Small intestine (tissue), 7 donors: ENCODE results near the gene MAN2A1. TPM values are rescaled to one million over a fixed set of nuclear protein-coding genes. Genes with fewer than 3 reads are reported as not detected.

Source experiments
- DNase-seq, 2 donors: peaks; one replicate each; pipeline versions ENCODE4 v3.0.0 to v3.0.0-alpha.2; 2013
- FAIRE-seq: peaks from 2 replicates; lab custom pipeline; 2012; peaks lifted over from hg19 to GRCh38; lab: Jason Lieb, UNC
- H3K27ac ChIP-seq, 3 donors: one replicate each; pipeline ENCODE4 v1.5.1; 2013; ENCODE audit warnings: low read length in 2 of 3, mild to moderate bottlenecking in 2 of 3, control low read depth in 1 of 3, inconsistent platforms in 1 of 3, low read depth in 1 of 3, moderate library complexity in 1 of 3
- H3K27me3 ChIP-seq, 3 donors: one replicate each; pipeline ENCODE4 v1.6.1; 2013; ENCODE audit warnings: low read length in 3 of 3, inconsistent platforms in 1 of 3; ENCODE audit not compliant: control insufficient read depth in 3 of 3, insufficient read depth in 3 of 3
- H3K36me3 ChIP-seq, 3 donors: one replicate each; pipeline ENCODE4 v1.6.1; 2013; ENCODE audit warnings: low read length in 3 of 3, inconsistent platforms in 1 of 3, low read depth in 1 of 3, mild to moderate bottlenecking in 1 of 3, moderate library complexity in 1 of 3; ENCODE audit not compliant: control insufficient read depth in 3 of 3, insufficient read depth in 2 of 3
- H3K4me1 ChIP-seq, 3 donors: one replicate each; pipeline ENCODE4 v1.6.1; 2013; ENCODE audit warnings: low read length in 2 of 3, inconsistent platforms in 1 of 3, low read depth in 1 of 3, mild to moderate bottlenecking in 1 of 3, moderate library complexity in 1 of 3; ENCODE audit not compliant: control insufficient read depth in 3 of 3, insufficient read depth in 2 of 3
- H3K4me3 ChIP-seq, 3 donors: one replicate each; pipeline ENCODE4 v1.5.1; 2013; ENCODE audit warnings: low read length in 3 of 3, control low read depth in 1 of 3, inconsistent platforms in 1 of 3, low read depth in 1 of 3, mild to moderate bottlenecking in 1 of 3, moderate library complexity in 1 of 3
- H3K9me3 ChIP-seq, 2 donors: one replicate each; pipeline ENCODE4 v1.6.1; 2013; ENCODE audit warnings: low read depth in 1 of 2, low read length in 1 of 2; ENCODE audit not compliant: control insufficient read depth in 2 of 2, insufficient read depth in 1 of 2
- WGBS, 3 donors: extraction: QIAGEN DNeasy Blood & Tissue Kit; methylation state at CpG; one replicate each; pipeline ENCODE4 v1.1.7; 2013; 5-methylcytosine and 5-hydroxymethylcytosine counted together
- polyA plus RNA-seq, 4 donors: library from polyadenylated mRNA; stranded (reverse) in 3 of 4; unstranded in 1 of 4; fragments of 200-250 nt in 3 of 4; fragments of 120-200 nt in 1 of 4; gene quantifications; one replicate each; pipeline versions ENCODE4 v1.2.1 to v1.2.3, GENCODE V29; 2013
- donor health status: healthy with polysubstance abuse.
- donor health status: control.
- donor health status: control.
- donor health status: Bipolar disorder and iron deficiency.
- donor health status: healthy.

MAN2A1 gene
- polyA plus RNA-seq, 4 donors, result 16.3 to 106 (median 21.7) TPM

GRCh38 chr5:109844148-109844547 lies 154.4 kb downstream of the MAN2A1 start:
- no peak overlapping the region for H3K4me3 ChIP-seq
- H3K36me3 ChIP-seq, result peaks cover 0 to 17% (median 16%) of the 10 kb centered on the region in 3 donors

GRCh38 chr5:109844695-109845094 lies 155.0 kb downstream of the MAN2A1 start:
- no peaks in the 10 kb centered on the region for H3K27me3 ChIP-seq
- peaks cover 0 to 1% of the 10 kb centered on the region in 2 donors for H3K9me3 ChIP-seq
- H3K4me1 ChIP-seq, result no peaks in the 10 kb centered on the region
- peaks cover 0 to 20% (median 15%) of the 10 kb centered on the region in 3 donors for H3K36me3 ChIP-seq
- H3K4me3 ChIP-seq, result no peak overlapping the region
- WGBS, 3 donors, result 74% methylated on average over 4 of the region's 4 CpGs
- no peak for FAIRE-seq
- DNase-seq, result no peak
- H3K27ac ChIP-seq, result no peak overlapping the region

More at GRCh38 chr5:109844148-109844547, 154.4 kb downstream of the MAN2A1 start:
- FAIRE-seq (no peak), DNase-seq (no peak)
- 91 to 96% (median 91%) methylated on average over 4 of the region's 4 CpGs for WGBS, 3 donors
- Histone ChIP-seq H3K9me3 (no peaks in the 10 kb centered on the region), H3K4me1 (no peaks in the 10 kb centered on the region), H3K27me3 (no peaks in the 10 kb centered on the region), H3K27ac (no peak overlapping the region)

- H3K36me3 ChIP-seq, result peaks cover 0 to 19% (median 12%) of the 10 kb centered on the region in 3 donors
- peaks cover 0 to 3% (median 0%) of the 10 kb centered on the region in 3 donors for H3K4me1 ChIP-seq
- no peaks in the 10 kb centered on the region for H3K27me3 ChIP-seq
- DNase-seq (no peak), FAIRE-seq (no peak)
- peaks cover 0 to 12% of the 10 kb centered on the region in 2 donors for H3K9me3 ChIP-seq
- WGBS, 3 donors, result 92 to 94% (median 92%) methylated on average over 3 of the region's 3 CpGs
- no peak overlapping the region for H3K27ac ChIP-seq
- no peak overlapping the region for H3K4me3 ChIP-seq
Measured at GRCh38 chr5:109848130-109848529, 158.4 kb downstream of the MAN2A1 start.

GRCh38 chr5:109849478-109850088 lies 159.9 kb downstream of the MAN2A1 start:
- FAIRE-seq (no peak), DNase-seq (no peak)
- peaks cover 0 to 3% (median 0%) of the 10 kb centered on the region in 3 donors for H3K4me1 ChIP-seq
- H3K27me3 ChIP-seq, result no peaks in the 10 kb centered on the region
- H3K9me3 ChIP-seq, result peaks cover 0 to 12% of the 10 kb centered on the region in 2 donors
- 89 to 92% (median 90%) methylated on average over 4 of the region's 4 CpGs for WGBS, 3 donors
- no peak overlapping the region for H3K4me3 ChIP-seq
- H3K36me3 ChIP-seq, result peaks cover 0 to 18% (median 12%) of the 10 kb centered on the region in 3 donors
- no peak overlapping the region for H3K27ac ChIP-seq

GRCh38 chr5:109852371-109853155 lies 162.8 kb downstream of the MAN2A1 start:
- no peaks in the 10 kb centered on the region for H3K27me3 ChIP-seq
- H3K9me3 ChIP-seq, result peaks cover 0 to 12% of the 10 kb centered on the region in 2 donors
- FAIRE-seq (peak; percentile 26), DNase-seq (peak; percentile 11 to 72)
- peaks cover 7 to 19% (median 9%) of the 10 kb centered on the region in 3 donors for H3K36me3 ChIP-seq
- H3K27ac ChIP-seq, result peak overlapping the region in 1 of 3 donors; percentile 4
- H3K4me1 ChIP-seq, result peaks cover 0 to 3% (median 3%) of the 10 kb centered on the region in 3 donors
- WGBS, 3 donors, result 40 to 71% (median 44%) methylated on average over 1 of the region's 1 CpG
- no peak overlapping the region for H3K4me3 ChIP-seq

- WGBS, 3 donors, result 15 to 39% (median 33%) methylated on average over 3 of the region's 3 CpGs
- peak overlapping the region in 2 of 3 donors; percentile 4 to 24 for H3K27ac ChIP-seq
- FAIRE-seq, result no peak
Measured at GRCh38 chr5:109853377-109853776, 163.7 kb downstream of the MAN2A1 start.

GRCh38 chr5:109855056-109855455 lies 165.3 kb downstream of the MAN2A1 start:
- Histone ChIP-seq H3K27me3 (no peaks in the 10 kb centered on the region), H3K4me3 (no peak overlapping the region), H3K27ac (no peak overlapping the region), H3K4me1 (peaks cover 0 to 13% (median 3%) of the 10 kb centered on the region in 3 donors), H3K36me3 (peaks cover 7 to 21% (median 11%) of the 10 kb centered on the region in 3 donors), H3K9me3 (peaks cover 0 to 7% of the 10 kb centered on the region in 2 donors)
- no peak for DNase-seq
- WGBS, 3 donors, result 97 to 100% (median 98%) methylated on average over 1 of the region's 1 CpG
- FAIRE-seq, result no peak

More at GRCh38 chr5:109853377-109853776, 163.7 kb downstream of the MAN2A1 start:
- Histone ChIP-seq H3K4me1 (peaks cover 0 to 11% (median 3%) of the 10 kb centered on the region in 3 donors), H3K9me3 (peaks cover 0 to 12% of the 10 kb centered on the region in 2 donors), H3K4me3 (no peak overlapping the region), H3K36me3 (peaks cover 6 to 17% (median 8%) of the 10 kb centered on the region in 3 donors), H3K27me3 (no peaks in the 10 kb centered on the region)
- DNase-seq, result peak; percentile 8 to 73

- H3K4me3 ChIP-seq, result no peak overlapping the region
- no peak for FAIRE-seq
- no peaks in the 10 kb centered on the region for H3K9me3 ChIP-seq
- 75 to 79% (median 77%) methylated on average over 8 of the region's 8 CpGs for WGBS, 3 donors
- peak in 1 of 2 donors; percentile 44 for DNase-seq
- H3K27me3 ChIP-seq, result no peaks in the 10 kb centered on the region
- H3K4me1 ChIP-seq, result peaks cover 0 to 13% (median 0%) of the 10 kb centered on the region in 3 donors
- H3K27ac ChIP-seq, result peak overlapping the region in 1 of 3 donors; percentile 21
- H3K36me3 ChIP-seq, result peaks cover 11 to 19% (median 16%) of the 10 kb centered on the region in 3 donors
Measured at GRCh38 chr5:109857405-109858031, 167.8 kb downstream of the MAN2A1 start.
